22Rv1 (cell line): ENCODE measurements around the gene ZFP36L2.

Experiments used
- H3K27ac ChIP-seq: fragments of 450-650 bp; 2 replicates; pipeline ENCODE4 v1.5.1; 2017
- CTCF ChIP-seq: fragments of 450-650 bp; IDR thresholded peaks from 2 replicates; pipeline ENCODE4 v1.5.1; 2017; ENCODE audit warnings: mild to moderate bottlenecking
- ZFX ChIP-seq: fragments of 450-650 bp; IDR thresholded peaks from 2 replicates; pipeline ENCODE4 v1.6.1; 2017; ENCODE audit warnings: antibody characterized with exemption, borderline replicate concordance

Gene ZFP36L2

DNA sequence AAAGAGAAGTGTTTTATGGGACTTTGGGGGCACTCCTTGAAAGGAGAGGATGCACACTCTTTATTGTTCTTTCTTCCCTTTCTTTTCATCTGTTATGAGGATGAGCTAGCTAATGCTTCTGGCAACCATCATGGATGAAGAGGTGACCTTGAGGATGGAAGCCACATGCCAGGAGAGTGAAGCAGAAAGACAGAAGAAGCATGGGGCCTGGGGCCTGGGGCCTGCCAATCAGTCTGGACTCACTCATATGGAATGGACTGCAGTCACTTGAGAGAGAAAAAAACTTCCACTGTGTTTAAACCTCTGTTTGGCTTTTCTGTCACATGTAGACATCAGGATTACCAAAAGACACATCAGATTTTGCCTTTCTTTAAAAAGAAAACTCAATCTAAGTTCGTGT is 35.8 kb upstream of the ZFP36L2 start:
- TF ChIP-seq CTCF (no peak), ZFX (no peak)
- no peak overlapping the region for H3K27ac ChIP-seq

DNA sequence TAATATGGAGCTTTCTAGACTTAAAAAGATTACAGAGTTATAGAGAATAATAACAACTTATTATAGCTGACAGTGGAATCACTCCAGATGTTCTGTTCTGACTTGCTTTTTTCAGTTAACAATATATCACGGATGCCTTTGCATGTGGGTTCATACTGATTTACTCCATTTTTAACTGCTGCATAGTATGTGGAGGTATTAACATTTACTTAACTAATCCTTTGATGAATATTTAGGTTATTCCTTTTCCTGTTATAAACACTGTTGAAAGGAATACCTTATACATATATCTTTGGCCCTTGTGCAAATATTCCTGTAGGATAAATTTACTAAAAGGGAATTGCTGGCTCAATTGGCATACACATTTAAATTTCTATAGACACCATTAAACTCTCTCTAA is 33.1 kb upstream of the ZFP36L2 start:
- H3K27ac ChIP-seq = no peak overlapping the region
- TF ChIP-seq ZFX (no peak), CTCF (no peak)

DNA sequence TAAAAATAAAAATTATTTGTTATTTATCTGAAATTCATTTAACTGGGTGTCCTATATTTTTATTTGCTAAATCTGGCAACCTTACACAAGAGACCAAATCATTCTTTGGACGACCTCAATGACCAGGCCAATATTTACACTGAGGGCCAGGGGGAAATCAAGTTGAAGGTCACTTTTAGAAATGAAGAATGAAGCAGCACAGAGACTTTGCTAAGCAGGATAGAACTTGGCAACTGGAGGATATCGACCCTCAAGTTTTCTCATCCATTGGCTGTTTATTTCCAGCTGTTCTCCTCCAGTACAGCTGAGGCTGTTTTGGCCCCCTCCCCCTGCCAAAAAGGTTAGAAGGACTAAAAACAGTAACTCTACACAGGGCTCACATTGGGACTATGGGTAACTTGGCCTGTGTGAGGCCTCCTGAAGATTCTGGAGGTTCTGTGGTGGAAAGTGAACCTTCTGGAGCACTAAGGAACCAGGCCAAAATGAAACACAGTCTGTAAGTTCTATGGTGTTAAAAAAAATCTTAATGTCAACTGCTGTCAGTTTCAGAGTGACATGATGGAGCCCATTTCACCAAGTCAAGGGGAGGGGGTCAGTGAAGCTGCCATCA is 32.2 kb upstream of the ZFP36L2 start:
- no peak overlapping the region for H3K27ac ChIP-seq
- TF ChIP-seq CTCF (no peak), ZFX (no peak)

DNA sequence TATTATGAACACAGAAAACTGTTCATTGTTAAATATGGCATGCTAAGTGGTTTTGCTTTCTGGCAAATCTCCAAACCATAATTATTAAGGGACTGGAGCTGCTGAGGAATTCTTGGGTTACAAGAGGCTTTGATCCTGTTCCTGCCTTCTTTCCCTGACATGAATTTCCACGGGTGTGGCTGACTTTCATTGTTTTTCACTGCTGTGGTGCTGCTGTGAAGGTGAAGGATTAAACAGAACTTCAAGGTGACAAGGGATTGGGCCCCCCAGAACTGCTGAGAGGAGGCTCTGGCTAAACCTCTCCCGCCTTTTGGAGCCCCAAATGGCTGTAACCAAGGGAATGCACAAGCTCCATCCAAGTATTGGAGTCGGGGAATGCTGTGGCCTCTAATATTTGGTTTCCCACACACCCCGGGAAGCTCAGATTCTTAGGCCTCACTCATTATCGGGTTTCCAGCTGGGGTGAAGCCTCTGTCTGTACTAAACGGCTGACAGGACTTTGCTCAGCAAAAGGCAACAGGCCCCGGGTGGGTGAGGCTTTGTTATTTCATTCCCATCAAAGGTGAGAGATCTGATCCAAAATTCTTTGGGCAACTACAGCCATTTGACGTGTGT is 29.0 kb upstream of the ZFP36L2 start:
- no peak for TF ChIP-seq CTCF
- TF ChIP-seq ZFX = no peak

DNA sequence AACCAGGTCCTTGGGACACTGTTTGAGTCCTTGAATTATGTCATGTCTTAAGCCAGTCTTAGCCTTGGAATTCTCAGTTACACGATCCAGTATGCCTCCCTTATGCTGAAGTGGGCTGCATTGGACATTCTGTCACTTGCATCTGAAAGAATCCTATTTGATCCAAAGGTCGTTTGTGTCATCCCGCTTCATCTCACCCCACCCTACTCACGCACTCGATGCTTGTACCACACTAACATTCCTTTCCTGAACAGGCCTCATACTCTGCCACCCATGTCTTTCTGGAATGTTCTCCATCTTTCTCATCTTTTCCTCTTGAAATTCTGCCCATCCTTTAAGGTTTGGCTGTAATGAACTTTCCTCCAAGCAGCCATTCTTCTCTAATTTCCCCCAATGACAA is 27.9 kb upstream of the ZFP36L2 start:
- TF ChIP-seq CTCF (no peak), ZFX (no peak)
- H3K27ac ChIP-seq = no peak overlapping the region

More for the DNA sequence above, 29.0 kb upstream of the ZFP36L2 start:
- H3K27ac ChIP-seq = no peak overlapping the region

DNA sequence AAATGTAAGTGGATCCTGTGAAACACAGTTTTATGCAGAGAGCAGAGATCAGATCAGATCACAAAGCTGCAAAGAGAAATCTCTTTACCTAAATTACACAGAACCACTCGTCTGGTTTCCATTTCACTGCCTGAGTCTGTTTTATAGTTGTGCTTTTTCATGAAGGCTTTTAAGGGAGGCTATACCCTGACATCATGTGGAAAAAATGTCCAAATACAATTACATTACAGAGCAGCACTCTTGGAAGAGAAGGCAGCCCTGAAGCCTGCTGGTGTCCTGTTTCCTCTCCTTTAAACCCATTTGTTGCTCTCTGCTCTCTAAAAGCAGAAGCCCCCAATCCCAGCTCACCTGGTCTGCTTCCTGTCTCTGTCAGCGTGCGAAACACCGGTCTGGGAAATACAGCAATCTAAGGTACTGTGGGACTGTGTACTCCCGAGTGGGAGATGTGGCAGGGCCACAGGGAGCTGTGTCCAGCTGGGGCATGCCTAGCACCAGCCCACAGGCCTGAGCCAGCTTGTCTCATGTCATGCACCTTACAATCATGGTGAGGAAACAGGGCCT is 24.8 kb upstream of the ZFP36L2 start:
- no peak overlapping the region for H3K27ac ChIP-seq

More for the DNA sequence above, 24.8 kb upstream of the ZFP36L2 start:
- TF ChIP-seq ZFX = no peak
- TF ChIP-seq CTCF = no peak
